Lung microvascular endothelial cell (primary cell): ENCODE measurements around the gene ETV3. TPM values are rescaled to one million over a fixed set of nuclear protein-coding genes. Genes with fewer than 3 reads are reported as not detected.

Source experiments
- DNase-seq, 2 donors: peaks; one replicate each; pipeline versions ENCODE4 v3.0.0 to v3.0.0-alpha.2; 2010; ENCODE audit warnings: low read depth in 2 of 2
- total RNA-seq: library from RNA; depleted of rRNA; stranded (reverse); fragments of >200 nt; gene quantifications from 2 replicates; pipeline ENCODE4 v1.2.1, GENCODE V29; 2014

The ETV3 gene
- total RNA-seq, 1 donor from 2014 or later = 15.1 TPM

DNA sequence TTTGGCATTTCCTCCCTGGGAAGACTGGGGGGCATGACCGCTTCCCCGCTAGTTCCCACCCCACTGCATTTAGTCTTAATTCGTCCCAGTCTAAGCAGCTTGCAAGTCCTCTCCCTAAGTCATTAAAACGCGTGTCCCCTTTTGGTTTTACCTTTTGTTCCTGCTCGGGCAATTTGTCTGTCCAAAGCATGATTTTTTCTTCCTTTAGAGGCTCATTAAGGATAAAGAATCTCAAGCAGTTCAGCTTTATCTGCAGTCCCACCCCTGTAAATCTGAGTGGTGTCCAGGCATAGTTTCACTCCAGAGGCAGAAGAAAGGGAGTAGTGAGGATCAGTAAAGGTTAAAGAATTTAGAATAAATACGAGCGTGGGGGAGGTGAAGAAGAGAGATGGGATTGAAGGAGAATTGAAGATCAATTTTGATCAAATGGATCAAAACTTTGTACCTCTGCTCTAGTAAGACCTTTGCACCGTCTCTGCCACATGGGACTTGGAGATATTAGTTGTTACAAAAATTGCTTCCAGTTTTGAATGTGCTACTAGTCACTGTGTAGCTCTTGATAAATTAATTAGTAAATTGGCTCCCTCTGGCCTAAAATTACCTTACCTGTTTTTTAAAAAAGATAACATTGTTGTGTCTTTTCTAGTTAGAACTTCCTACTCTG, 989 bp upstream of the ETV3 start:
- peak in 1 of 2 donors; percentile 63 for DNase-seq

DNA sequence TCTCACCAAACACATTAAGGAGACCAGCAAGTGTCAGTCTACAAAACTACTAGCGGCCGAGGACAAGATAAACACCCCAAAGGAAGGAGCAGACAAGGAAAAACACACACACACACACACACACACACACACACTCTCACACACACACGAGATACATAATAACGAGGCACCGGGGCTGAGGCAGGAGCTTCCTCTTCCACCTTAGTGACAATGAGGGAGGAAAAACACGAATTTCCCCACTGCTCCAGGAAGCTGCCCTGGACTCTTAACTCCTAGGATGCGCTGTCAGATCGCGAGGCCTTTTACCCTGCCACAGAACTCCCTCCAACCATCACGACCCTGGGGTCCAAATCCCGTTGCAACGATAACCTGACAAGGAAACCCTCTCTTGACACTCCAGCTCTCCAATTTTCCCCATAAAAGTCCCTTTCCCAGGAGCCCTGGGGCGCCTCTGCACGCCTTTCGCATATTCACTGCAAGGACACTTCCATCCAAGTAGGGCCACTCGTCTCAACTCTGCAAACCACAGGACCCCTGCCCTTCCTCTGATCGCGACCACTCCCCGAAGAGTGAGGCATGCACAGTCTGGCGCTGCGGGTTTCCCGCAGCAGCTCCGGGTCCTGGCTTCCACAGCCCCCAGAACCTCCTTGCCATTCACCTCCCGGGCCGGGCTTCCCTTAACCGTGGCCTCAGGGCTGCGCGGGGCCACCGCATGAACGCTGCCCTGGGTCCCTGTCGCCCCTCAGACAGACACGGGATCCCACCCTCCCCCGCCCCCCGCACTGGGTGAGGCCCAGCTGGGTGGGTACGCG, 581 bp downstream of the ETV3 start:
- peak; percentile 45 to 53 for DNase-seq

- peak in 1 of 2 donors; percentile 37 for DNase-seq
These were observed 1.2 kb downstream of the ETV3 start for GRCh38 chr1:157137046-157137407.

GRCh38 chr1:157136133-157136532, 2.1 kb downstream of the ETV3 start:
- no peak for DNase-seq

- DNase-seq = no peak
These were observed 2.5 kb downstream of the ETV3 start for GRCh38 chr1:157135646-157136045.

DNA sequence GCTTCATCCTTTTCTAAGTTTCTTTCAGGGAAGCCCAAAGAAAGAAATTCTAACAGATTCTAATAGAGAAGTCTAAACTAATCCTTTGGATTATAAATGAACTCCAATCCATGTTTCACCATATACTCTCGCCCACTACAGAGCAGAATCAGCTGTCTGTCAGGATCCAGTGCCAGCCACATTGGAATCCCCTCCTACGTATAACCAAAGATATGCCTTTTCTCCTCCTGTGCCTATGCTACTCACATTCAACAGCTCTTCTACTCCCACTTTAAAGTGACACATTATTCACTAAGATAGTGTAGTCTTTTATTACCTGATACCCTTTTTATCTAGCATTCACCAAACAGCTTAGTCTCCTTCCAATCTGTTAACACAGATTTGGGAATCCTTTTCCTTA, 3.1 kb downstream of the ETV3 start:
- no peak for DNase-seq

DNA sequence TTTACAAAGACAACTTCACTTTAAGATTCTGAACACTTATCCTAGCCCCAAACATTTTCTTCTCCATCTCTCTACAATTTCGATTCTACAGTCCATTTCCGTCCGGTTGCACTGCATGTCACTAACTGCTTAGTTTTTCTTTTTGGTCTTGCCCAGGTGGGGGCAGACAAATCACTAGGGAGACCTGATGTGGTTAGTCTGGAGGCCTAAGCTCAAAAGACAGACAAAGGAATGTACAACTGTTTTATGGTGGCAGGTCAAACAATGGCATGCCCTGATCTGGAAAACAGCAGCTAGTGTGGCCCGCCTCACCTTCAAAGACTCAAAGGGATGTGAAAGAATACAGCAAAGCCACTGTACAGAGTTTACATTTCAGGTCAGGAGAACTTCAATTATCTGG, 3.8 kb downstream of the ETV3 start:
- DNase-seq = no peak

- no peak for DNase-seq
These were observed 4.8 kb downstream of the ETV3 start for GRCh38 chr1:157133426-157133825.

- DNase-seq = no peak
These were observed 5.5 kb downstream of the ETV3 start for GRCh38 chr1:157132616-157133167.

DNA sequence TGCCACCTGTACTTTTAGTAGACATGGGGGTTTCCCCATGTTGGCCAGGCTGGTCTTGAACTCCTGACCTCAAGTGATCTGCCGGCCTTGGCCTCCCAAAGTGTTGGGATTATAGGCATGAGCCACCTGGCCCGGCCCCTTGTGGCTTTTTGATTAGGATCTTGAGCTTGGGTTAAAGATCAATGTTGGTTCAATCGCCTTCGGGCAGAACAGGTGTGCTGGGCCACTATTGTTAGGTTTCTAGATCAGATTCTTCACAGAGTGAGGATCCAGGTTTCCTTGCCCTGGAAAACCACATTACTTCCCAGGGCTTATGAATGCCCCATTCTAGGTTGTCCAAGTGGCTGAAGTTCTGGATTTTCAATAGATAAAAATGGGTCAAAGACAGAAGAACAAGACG, 6.1 kb downstream of the ETV3 start:
- DNase-seq = no peak

DNA sequence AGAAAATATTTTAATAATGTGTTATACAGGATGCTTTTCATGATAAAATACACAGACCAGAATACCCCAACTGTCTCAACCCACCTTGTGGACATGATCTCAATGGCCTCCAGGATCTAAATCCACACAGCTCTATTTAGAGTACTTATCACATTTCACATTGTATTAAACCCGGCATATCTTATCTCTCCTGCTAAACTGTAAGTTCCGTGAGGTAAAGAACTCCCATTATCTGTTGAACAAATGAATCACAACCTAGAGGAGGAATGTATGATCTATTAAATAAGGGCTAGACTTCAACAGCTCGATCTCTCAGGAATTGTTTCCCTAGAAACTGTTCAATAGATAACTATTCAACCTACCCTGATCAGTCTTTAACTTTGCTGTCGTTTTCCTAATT, 6.9 kb downstream of the ETV3 start:
- DNase-seq = no peak

- no peak for DNase-seq
These were observed 13.3 kb downstream of the ETV3 start for GRCh38 chr1:157124855-157125254.

DNA sequence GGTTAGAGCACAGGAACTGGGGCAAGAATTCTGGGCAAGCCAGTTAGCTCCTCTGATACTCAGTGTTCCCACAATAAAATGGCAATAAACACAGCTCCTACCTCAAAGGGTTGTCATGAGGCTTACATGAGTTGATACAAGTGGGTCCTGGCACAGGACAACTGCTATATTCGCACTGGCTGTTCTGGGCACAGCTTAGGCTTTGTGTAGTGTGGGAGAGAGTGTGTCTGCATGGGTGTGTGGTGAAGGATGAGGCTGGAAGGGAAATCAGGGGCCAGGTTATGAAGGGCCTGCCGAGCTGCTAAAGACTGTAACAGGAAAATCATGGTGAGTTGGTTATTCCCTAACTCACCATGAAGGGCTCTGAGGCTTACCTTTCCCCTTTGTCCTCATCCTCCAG, 18.7 kb downstream of the ETV3 start:
- DNase-seq = no peak

DNA sequence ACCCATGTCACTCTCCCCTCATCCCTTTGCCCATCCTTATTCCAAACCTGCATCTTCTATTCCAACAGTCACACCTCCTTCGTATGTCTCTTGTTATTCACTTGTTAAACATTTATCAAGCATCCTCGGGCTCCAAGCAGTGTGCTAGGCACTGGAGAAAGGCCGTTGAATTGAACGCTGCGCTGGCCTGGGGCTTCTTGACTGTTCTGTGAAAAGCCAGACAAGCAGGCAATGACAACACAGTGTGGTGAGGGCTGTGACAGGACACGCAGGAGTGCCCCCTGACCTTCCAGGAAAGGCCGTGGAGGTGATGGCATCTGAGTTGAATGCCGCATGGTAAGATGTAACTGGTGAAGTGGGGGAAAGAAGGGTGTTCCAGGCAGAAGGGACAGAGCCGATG, 19.2 kb downstream of the ETV3 start:
- no peak for DNase-seq

DNA sequence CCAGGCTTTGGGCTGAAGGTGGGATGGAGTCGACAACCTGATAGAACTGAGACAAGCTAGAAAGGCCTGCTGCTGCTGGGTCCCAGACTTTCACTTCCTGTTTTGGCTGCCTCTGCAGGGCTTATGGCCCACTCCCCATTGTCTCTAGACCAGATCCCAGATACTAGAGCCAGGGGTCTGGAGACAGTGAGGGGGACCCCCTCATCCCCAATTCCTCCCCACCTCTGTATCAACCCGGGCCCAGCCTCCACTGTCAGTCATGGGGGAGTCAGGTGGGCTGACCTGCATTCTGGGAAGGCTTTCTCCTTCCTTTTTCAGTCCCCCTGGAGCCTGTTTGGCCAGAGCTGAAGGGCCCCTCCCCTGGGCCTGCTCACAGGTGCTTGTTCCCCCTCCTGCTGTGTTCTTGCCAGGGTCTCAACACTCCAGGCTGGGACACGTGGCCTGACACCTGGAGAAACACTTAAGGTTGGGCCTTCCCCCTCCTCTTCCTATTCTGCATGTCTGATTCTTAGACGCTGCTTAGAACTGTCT, 20.6 kb downstream of the ETV3 start:
- DNase-seq = no peak

- no peak for DNase-seq
These were observed 21.5 kb downstream of the ETV3 start for GRCh38 chr1:157116737-157117103.

DNA sequence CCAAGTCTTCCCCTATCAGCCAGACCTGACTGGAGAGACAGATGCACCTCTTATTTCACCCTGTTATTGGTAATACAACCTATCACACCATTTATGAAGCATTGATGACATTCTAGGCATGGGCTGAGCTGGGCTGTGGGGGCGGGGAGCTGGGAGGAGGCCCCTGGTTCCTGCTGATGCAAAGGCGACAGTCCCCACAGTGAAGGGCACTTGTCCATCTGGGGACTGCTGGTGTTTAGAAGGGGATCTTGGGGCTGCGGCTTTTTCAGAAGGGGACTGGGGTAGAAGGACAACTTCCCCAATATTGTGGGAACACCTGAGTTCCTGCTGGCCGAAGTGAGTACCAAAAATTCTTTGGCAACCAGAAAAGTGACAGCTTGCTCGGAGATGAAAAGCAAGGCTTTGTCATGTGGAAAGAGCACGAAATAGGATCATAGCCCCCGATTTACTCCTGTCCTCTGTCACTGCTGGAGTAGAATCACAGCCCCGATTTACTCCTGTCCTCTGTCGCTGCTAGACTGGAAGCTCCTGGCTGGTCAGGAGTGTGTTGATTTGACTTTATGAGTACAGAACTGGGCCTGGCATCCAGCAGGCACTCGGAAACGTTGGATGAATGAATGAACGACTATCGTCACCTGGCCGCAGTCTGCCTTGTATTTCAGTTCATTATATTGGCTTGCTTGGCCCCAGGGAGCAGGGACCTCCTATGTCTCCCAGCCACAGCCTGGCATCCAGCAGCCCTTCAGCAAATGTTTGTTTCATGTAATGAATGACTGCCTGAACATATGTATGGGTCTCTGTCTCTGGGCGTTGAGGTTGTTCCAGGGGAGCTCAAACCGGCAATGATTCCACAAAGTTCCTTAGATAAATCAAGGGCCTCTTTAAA, 22.1 kb downstream of the ETV3 start:
- DNase-seq = no peak

DNA sequence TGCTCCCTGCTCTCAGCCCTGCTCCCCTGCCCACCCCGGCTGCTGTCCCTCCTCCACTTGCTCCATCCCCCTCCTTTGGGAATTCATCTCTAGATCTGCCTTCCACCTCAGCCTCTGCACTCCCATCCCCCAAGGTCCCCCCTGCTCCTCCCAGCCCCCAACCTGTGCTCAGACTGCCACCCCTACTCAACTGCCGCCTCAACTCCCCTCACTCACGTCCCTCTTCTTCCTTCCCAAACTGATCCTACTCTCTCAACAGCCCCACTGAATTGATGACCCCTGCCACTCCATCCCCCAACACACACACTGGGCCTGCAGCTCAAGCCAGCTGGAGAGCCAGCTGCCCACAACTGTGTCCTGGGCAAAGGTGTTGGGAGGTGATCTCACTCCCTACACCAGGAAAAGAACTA, 22.8 kb downstream of the ETV3 start:
- DNase-seq = no peak

DNA sequence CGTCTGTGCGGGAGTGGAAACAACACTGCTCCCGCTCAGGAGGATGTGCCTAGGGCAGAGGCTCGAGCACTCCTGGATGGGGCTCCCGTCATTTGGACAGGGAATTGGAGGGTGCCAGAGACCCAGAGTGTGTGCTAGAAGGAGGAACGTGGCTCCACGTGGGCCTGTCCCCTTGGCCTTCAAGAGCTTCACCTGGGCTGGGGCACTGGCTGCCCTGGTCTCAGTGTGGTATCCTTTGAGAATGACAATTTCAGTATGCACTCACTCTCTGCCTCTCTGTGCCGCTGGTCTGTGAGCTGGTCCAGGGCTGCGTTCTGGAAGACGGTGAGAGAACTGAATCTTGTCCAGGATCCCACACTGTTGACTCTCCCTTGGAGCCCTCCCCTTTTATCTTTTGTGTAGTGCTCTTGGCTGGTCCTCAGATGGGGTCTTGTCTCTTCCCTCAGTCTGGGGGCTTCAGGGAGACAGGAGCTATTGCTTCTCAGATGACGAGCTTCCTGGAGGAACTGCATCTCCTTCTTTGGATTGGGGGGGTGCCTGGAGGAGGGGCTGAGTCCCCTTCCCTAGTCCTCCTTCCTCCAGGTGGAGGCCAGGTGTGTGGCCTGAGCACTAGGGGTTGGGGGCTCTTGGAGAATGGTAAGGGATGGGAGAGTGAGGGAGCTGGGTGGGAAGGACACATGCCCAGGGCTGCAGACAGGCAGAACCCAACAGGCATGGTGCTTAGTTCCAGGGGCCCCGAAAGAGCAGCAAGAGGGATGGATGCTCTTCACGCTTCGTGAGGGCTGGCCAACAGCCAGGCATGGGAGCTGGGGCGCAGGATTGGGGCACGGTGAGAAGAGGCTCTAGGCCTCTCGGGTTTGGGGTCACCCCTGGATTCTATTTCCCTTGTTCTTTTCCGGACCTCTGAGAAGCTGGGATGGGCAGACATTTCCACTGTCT, 23.7 kb downstream of the ETV3 start:
- DNase-seq = no peak

GRCh38 chr1:157113631-157114030, 24.6 kb downstream of the ETV3 start:
- no peak for DNase-seq

GRCh38 chr1:157113106-157113505, 25.1 kb downstream of the ETV3 start:
- DNase-seq = peak; percentile 22 to 31
